COLO668 (cell line): ENCODE measurements around the gene ZNF451.

Source experiments
- DNase-seq: peaks from one replicate; lab custom pipeline; 2025; ENCODE audit not compliant: unreplicated experiment; lab: John Stamatoyannopoulos, UW

Gene ZNF451

GRCh38 chr6:57198926-57199636 lies 109.1 kb downstream of the ZNF451 start:
- peak; percentile 2 for DNase-seq

- no peak for DNase-seq
These were observed 111.7 kb downstream of the ZNF451 start for GRCh38 chr6:57201718-57202117.

GRCh38 chr6:57205550-57206328 lies 115.8 kb downstream of the ZNF451 start:
- DNase-seq: no peak

- no peak for DNase-seq
These were observed 117.2 kb downstream of the ZNF451 start for GRCh38 chr6:57207141-57207540.

DNA sequence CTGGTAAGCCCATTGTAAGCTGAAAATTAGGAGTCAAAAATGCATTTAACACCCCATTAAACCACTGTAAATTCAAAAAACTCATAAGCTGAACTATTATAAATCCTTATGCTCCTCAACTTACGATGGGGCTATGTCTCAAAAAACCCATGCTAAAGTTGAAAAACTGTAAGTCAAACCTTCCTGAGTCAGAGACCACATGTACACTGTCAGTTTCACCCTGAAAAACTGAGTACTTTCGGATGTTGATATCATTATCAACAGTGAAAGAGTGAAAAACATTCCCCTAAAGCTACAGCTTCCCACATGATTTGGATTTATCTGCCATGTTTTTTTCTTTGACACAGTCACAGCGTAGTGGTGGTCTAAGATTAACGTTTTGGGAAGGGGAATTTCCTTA lies 117.9 kb downstream of the ZNF451 start:
- DNase-seq: no peak

GRCh38 chr6:57209030-57209429 lies 119.0 kb downstream of the ZNF451 start:
- DNase-seq: no peak

- DNase-seq: no peak
These were observed 120.1 kb downstream of the ZNF451 start for GRCh38 chr6:57210060-57210459.

- DNase-seq: no peak
These were observed 125.3 kb downstream of the ZNF451 start for GRCh38 chr6:57215260-57215659.

- DNase-seq: no peak
These were observed 126.5 kb downstream of the ZNF451 start for GRCh38 chr6:57216235-57217101.

GRCh38 chr6:57217270-57217669 lies 127.3 kb downstream of the ZNF451 start:
- no peak for DNase-seq
